CMK (cell line): ENCODE results near the gene SETBP1.

Experiments used
- DNase-seq: peaks from one replicate; pipeline ENCODE4 v3.0.0-alpha.2; 2010; ENCODE audit warnings: low read depth

The SETBP1 gene

DNA sequence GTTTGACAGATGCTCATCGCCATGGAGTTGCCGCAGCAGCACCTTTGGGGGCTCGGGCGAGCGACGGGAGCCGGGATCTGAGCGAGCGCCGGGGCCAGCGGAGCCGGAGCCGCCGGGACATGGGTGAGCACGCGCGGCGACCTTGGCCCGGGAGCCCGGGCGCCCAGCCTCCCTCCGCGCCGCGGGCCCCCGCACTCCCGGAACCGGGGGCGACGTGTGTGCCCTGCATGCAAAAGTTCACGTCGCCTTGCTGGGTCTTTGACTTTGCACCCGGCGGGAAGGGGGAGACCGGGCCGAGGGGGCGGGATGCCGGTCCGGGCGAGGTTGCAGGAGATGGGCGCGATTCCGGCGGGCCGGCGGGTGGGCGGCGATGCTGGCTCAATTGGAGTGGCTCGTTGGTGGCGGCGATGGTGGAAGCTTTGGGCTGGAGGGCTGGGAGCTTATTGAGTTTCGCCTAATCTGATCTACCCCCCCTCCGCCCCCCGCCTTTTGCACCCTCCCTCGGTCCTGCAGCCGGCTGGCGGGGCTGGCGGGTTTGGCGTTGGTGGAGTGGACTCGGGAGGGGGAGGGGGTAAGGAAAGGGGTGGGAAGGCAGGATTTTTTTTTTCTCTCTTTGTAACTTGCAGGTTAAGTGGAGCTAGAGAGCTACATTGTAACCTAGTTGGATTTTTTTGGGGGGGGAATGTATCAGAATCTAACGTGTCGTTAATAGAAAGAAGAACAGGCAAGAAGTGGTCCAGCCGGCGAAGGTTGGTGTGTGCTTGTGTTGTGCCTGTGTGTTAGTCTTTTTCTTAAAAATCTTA is at the start of gene SETBP1:
TSS of gene SETBP1 (plus strand) at position 616 of the 803 bp plus-strand sequence. CDS start 20,459 bp downstream, outside the sequence.
- no peak for DNase-seq

GRCh38 chr18:44632469-44633145 is 48.1 kb upstream of the SETBP1 start:
- DNase-seq = no peak

DNA sequence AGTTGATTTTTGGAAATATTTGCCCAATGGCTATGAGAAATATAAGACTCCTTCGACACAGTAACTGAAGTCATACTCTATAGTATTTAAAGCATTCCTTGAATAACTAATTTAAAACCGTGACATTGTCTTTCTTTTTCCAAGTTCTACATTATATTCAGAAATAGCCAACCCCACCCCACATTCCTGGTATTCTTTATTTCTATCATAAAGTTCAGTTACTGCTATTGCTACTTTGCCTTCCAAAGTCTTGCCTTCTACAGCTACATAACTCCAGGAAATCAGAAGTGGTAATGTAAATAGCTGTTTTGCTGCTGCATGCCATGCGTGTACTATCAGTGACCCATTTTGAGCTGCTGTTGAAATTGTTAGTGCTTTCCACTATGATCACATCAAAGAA is 45.1 kb upstream of the SETBP1 start:
- DNase-seq = no peak

- DNase-seq = no peak
Measured at GRCh38 chr18:44636241-44636640, 44.4 kb upstream of the SETBP1 start.

DNA sequence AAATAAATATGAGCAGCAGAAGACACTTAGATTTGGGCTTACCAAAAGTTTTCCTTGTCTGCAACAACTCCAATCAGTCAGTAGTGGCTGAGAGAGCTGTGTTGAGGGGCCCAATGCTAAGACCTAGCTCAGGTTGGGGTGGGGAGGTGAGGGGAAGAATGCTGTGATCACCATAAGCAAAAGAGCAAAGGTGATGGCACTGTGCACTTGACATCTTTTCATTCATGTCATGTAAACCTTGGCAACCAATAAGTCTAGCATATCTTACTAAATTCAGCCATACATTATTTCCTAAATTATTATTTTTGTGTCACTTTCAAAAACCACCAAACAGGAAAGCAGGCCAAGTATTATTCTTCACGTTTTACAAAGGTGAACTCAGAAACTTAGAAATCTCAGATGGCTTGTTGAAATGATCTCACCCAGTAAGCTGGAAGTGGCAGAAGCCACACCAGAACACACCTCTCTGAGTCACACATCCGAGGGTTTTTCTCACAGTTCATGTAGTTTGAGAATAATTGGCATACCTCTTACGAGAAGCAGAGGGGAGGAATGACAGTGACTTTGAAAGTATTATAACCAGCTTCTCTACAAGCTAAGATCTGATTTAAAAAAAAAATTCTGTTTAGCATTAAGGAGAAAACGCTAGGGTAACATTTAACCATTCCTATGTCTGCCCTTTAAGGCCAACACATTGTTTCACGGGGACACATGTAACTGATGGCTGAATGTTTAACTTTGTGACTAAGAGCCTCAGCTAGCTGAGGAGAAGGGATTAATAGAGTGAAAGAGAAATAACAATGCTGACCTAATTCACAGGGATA is 43.3 kb upstream of the SETBP1 start:
- no peak for DNase-seq

- no peak for DNase-seq
Measured at GRCh38 chr18:44638034-44638540, 42.6 kb upstream of the SETBP1 start.

DNA sequence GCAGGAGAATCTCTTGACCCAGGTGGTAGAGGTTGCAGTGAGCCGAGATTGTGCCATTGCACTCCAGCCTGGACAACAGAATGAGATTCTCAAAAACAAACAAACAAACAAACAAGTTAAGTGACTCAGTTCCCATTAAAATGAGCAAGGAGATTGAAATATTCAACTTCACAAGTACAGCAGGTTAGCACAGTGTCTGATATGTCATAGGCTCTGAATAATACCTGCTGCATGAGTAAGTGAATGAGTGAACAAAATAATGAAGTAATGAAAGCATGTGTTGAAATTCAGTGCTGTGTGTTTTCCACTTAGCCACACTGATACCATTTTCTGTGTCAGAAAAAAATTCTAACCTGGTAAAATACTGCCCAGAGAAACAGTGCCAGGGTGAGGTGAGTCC is 41.9 kb upstream of the SETBP1 start:
- DNase-seq = no peak

DNA sequence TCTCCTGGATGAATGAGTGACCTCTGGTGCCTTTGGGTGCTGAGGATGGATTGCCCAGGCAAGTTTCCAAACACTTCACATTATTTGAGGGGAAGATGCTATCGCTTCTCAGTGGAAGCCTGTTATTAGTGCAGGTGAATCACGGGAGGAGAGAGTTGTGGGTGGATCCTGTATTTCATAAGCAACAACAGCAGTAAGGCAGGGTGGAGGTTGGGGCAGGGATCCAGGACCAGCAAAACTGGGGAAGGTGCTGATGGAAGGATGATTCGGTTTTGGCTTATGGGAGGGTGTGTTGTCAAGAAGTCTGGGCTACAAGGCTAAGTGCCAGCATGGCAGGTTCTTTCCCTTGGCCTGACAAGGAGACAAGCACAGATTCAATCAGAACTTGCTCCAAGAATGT is 37.7 kb upstream of the SETBP1 start:
- DNase-seq = no peak

GRCh38 chr18:44651478-44651877 is 29.2 kb upstream of the SETBP1 start:
- DNase-seq = no peak

DNA sequence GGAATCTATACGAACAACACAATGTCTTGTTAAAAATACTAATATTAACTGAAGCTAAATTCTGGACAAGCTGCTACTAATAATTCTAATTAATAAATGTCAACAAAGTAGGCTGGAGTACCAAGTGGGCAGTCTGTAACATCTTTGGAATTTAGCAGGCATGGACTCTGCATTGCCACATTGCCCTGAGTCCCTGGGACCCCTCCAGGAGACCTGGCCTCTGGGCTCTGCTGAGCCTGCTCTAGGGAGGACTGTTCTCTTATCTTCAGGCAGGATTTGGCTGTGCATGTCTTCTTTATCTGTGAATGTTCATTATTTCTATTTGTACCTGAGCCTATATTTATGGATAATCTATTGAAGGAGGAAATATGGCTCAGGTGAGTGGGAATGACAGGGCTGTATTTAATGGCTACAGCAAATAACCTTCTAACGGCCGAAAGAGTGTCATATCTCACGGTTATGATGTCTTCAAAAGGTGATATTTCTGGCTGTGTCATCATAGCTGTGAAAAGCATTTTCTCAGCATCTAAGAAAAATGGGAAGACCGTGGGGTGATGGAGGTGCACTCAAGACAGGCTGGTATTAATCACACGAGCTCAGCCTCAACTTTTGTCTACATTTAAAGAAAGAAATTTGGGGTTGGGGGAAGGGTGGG is 28.6 kb upstream of the SETBP1 start:
- DNase-seq = no peak

DNA sequence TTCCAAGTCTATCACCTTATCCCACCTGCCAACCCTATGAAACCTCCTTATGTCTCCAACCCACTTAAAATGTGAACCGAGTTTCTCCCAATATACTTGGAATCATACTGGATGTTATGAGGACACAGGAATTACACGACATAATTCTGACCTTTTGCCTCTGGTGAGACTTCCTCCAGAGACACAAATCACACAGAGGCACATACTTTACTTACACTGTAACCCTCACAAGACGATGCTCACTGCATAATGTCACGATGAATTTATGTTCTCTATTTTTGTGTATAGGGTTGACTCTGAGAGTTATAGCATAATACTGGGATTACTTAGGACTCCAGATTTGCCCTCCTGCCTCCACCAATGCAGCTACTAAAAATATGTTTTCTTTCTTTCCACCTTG is 28.0 kb upstream of the SETBP1 start:
- DNase-seq = no peak

GRCh38 chr18:44654573-44654972 is 26.1 kb upstream of the SETBP1 start:
- no peak for DNase-seq

DNA sequence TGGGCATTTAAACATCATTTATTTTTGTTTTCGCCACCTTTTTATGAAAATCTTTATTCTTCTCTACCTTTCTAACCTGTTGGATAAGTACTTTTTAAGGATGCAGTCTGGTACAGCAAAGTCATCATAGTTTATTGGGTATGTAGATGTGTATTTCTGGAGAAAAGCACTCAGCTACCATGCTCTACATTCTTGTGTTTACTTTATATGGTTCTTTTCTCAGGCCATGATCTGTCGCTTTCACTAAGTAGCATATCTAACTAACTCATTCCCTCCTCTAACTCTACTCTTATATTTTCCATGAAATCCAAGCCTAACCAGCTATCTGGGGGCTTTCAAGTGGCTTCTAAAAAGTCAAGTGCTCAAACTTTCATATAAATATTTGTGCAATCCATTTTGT is 25.3 kb upstream of the SETBP1 start:
- DNase-seq = no peak

DNA sequence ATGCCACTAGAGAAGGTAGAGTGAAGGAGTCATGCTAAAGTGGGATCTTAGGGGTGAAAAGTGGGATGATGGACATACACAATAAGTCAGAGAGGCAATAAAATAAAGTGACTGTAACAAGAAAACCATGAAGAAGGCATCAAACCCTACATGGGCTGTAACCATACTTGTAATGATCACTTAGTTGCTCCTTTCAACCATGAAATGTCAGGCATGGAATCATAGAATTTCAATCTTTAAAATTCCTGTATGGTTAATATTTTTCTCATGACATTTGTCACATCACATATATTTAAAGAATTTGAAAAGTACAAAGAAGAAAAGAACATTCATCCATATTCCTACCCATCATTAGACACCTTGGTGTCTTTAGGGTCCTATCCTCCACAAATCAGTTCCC is 20.9 kb upstream of the SETBP1 start:
- no peak for DNase-seq

GRCh38 chr18:44668270-44668975 is 12.3 kb upstream of the SETBP1 start:
- DNase-seq = no peak

- DNase-seq = no peak
Measured at GRCh38 chr18:44671914-44672313, 8.8 kb upstream of the SETBP1 start.

DNA sequence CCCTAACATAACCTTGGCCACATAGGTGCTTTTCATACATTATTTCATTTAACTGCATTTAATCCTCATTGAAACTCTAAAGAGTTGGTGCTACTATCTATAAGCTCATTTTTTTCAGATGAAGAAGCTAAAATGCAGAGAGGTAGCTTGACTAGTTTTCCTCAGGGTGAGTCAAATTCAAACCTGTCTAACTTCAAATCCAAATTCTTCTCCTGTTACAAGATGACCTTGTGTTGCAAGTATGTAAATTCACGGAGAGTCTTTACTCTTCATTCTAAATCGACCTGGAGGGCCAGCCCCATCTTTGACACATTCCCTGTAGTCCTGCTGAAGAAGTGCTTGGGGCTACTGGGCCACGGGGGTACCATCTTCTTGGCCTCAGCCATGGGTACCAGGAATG is 8.2 kb upstream of the SETBP1 start:
- DNase-seq = no peak

DNA sequence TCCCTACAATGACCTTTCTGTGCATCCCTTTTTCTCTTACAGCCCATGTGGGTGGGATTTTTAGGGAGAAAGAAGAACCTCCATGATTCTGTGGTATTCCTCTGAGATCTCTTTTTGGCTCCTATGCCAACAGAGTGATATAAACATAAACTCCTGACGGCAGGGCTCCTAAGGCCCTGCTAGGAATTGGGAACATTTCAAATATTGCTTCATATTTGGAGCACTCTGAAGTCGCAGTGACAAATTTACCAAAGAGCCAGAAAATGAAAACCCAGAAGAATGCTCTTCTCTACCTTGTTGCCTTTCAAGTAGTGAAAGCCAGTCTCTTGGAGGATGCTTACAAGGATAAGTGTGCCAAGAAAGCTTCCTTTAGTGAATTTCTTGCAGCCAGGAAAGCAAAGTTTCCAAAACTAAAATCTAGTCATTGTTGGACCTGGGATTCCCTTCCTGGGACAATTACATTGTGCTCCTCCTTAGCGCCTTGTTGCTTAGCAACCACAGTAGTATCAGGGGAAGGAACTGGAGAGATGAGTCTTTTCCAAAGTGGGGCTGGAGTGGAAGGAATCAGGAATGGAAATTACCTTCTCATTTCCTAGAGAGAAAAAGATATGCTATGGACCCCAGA is 7.3 kb upstream of the SETBP1 start:
- DNase-seq = no peak

- DNase-seq = no peak
Measured at GRCh38 chr18:44677933-44678332, 2.8 kb upstream of the SETBP1 start.

DNA sequence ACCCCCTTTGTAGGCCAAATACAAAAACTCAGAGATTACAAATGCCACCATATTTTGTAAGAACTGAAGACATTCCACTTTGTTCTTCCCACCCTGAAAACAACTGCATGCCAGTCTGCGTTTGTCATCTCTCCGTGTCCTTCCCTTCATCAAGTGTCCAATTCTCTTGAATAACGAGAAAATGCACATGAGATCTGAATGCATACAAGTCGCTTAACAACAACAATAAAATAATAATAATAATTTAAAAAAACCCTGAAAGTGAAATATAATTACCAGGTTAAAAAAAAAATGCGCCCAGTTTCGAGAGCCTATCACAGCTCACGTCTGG is 2.0 kb upstream of the SETBP1 start:
- DNase-seq = no peak
